ENCODE results near the gene LRRTM4. TPM values are rescaled to one million over a fixed set of nuclear protein-coding genes. Genes with fewer than 3 reads are reported as not detected.

Gene LRRTM4
- total and polyA plus RNA-seq, 2 of the 13 experiments (the other 11 are each of a cell fraction or from before 2014, with no cell fraction given) = 1.2 TPM

GRCh38 chr2:77328134-77328931 lies 193.8 kb downstream of the LRRTM4 start (continued):
- no peak for TF ChIP-seq TRIM24 (CRISPR knock-in tag; IDR thresholded peaks at IDR 0.05)
- TF ChIP-seq ZNF136 (CRISPR knock-in tag; IDR thresholded peaks at IDR 0.05; ENCODE audit: low read depth) = no peak
- no peak for TF ChIP-seq HMG20B (CRISPR knock-in tag; conservative IDR thresholded peaks at IDR 0.05)
- no peak for TF ChIP-seq AHDC1 (CRISPR knock-in tag; IDR thresholded peaks at IDR 0.05; ENCODE audit: borderline replicate concordance)
- TF ChIP-seq ZSCAN20 (CRISPR knock-in tag; IDR thresholded peaks at IDR 0.05; ENCODE audit: borderline replicate concordance) = no peak
- no peak for TF ChIP-seq SRSF4 (IDR thresholded peaks at IDR 0.05; ENCODE audit: low read depth, low read length, poor library complexity, severe bottlenecking)
- TF ChIP-seq MIER2 (CRISPR knock-in tag; IDR thresholded peaks at IDR 0.05) = no peak
- TF ChIP-seq ZNF749 (CRISPR knock-in tag; IDR thresholded peaks at IDR 0.05; ENCODE audit: borderline replicate concordance) = no peak
- TF ChIP-seq AHR (CRISPR knock-in tag; IDR thresholded peaks at IDR 0.05) = no peak
- TF ChIP-seq NFYC (CRISPR knock-in tag; IDR thresholded peaks at IDR 0.05) = no peak
- no peak for TF ChIP-seq TFE3 (CRISPR knock-in tag; IDR thresholded peaks at IDR 0.05)
